Astrocyte (in vitro differentiated cells and primary cell): Measurements from ENCODE around the gene RIN1.

Experiments
- EZH2 ChIP-seq: IDR thresholded peaks from 2 replicates; pipeline ENCODE4 v1.6.1; 2012; ENCODE audit warnings: mild to moderate bottlenecking, low read length, inconsistent platforms; ENCODE audit not compliant: insufficient read depth
- TF ChIP-seq, protein P1 (sequence below): IDR thresholded peaks from 2 replicates; pipeline ENCODE4 v1.5.1; 2011; ENCODE audit warnings: low read depth, mild to moderate bottlenecking, inconsistent platforms, low read length, moderate library complexity; ENCODE audit not compliant: insufficient read depth

DNA sequence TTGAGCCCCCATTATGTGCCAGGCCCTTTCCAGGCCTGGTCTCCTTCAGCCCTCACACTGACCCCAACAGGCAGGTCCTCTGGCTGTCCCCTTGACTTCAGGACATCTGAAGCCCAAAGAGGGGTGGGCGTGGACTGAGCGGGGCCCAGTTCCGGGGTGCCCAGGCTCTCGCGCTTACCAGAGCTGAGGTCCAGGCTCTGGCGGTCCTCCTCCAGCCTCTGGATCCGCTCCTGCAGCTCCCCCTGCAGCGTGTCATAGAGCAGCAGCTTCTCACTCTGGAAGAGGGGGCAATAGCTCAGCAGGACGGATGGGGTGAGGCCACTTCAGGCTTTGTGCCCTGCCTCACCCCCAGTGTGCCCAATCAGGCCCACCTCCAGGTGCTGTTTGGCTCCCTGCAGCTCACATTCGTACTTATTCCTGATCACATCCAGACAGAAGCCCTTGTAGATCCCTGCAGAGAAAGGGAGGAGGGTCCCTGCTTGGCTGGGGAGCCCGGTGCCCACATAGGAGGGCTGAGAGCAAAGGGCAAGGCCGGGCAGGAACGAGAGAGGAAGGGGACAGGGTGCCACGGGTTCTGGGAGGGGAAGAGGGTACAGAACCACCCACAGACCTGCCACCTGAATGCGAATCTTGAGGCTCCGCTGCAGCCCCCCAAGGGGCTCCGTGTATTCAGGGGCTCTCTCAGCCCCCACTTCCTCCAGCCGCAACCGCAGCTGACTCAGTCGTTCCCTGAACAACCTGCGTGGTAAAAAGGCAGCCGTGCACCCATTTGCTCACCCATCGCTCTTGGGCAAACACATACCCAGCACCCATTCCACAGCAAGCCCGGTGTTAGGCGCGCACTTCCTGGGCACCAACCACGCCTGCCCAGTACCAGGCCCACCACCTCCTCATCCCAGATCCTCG is 4.6 kb upstream of the RIN1 start:
- TF ChIP-seq, protein P1, sequence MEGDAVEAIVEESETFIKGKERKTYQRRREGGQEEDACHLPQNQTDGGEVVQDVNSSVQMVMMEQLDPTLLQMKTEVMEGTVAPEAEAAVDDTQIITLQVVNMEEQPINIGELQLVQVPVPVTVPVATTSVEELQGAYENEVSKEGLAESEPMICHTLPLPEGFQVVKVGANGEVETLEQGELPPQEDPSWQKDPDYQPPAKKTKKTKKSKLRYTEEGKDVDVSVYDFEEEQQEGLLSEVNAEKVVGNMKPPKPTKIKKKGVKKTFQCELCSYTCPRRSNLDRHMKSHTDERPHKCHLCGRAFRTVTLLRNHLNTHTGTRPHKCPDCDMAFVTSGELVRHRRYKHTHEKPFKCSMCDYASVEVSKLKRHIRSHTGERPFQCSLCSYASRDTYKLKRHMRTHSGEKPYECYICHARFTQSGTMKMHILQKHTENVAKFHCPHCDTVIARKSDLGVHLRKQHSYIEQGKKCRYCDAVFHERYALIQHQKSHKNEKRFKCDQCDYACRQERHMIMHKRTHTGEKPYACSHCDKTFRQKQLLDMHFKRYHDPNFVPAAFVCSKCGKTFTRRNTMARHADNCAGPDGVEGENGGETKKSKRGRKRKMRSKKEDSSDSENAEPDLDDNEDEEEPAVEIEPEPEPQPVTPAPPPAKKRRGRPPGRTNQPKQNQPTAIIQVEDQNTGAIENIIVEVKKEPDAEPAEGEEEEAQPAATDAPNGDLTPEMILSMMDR = no peak
- TF ChIP-seq EZH2 = no peak
